CD14-positive monocyte (primary cell): ENCODE measurements around the gene EPHB4. TPM values are rescaled to one million over a fixed set of nuclear protein-coding genes. Genes with fewer than 3 reads are reported as not detected.

ENCODE experiments used
- DNase-seq, 3 donors: peaks; one replicate each; pipeline ENCODE4 v3.0.0-alpha.2; 2011 to 2022
- H2AFZ ChIP-seq: 2 replicates; pipeline ENCODE4 v1.6.0; 2012; ENCODE audit warnings: mild to moderate bottlenecking, low read depth, low read length, inconsistent platforms; ENCODE audit not compliant: insufficient read depth, poor library complexity, severe bottlenecking
- H3K27ac ChIP-seq, 2 donors: 1 replicate in 1 of 2; 2 replicates in 1 of 2; pipeline ENCODE4 v1.5.1; 2012 to 2013; ENCODE audit warnings: low read length in 2 of 2, control low read depth in 1 of 2, inconsistent platforms in 1 of 2, low read depth in 1 of 2, mild to moderate bottlenecking in 1 of 2
- H3K27me3 ChIP-seq, 2 donors: one replicate each; pipeline versions ENCODE4 v1.6.0 to v1.6.1; 2011 to 2013; ENCODE audit warnings: low read length in 2 of 2; ENCODE audit not compliant: control insufficient read depth in 2 of 2, insufficient read depth in 2 of 2
- H3K36me3 ChIP-seq, 2 donors: replicated peaks in 1 of 2; 1 replicate in 1 of 2; 2 replicates in 1 of 2; pipeline versions ENCODE4 v1.5.1 to v1.6.1; 2012 to 2013; ENCODE audit warnings: low read length in 2 of 2, control low read depth in 1 of 2, inconsistent platforms in 1 of 2, mild to moderate bottlenecking in 1 of 2; ENCODE audit not compliant: insufficient read depth in 2 of 2, control insufficient read depth in 1 of 2
- H3K4me1 ChIP-seq, 2 donors: 1 replicate in 1 of 2; 2 replicates in 1 of 2; pipeline versions ENCODE4 v1.5.1 to v1.6.1; 2012 to 2013; ENCODE audit warnings: low read length in 2 of 2, control low read depth in 1 of 2, inconsistent platforms in 1 of 2, mild to moderate bottlenecking in 1 of 2, moderate library complexity in 1 of 2; ENCODE audit not compliant: insufficient read depth in 2 of 2, control insufficient read depth in 1 of 2
- H3K4me2 ChIP-seq: replicated peaks from 2 replicates; pipeline ENCODE3; 2012; ENCODE audit warnings: low read length, moderate library complexity, mild to moderate bottlenecking; ENCODE audit not compliant: poor library complexity, severe bottlenecking; ENCODE audit errors: extremely low read depth
- H3K4me3 ChIP-seq, 3 experiments: fragments of 200-600 bp in 1 of 3; sonication (generic) in 1 of 3; replicated peaks in 1 of 3; 1 replicate in 2 of 3; 2 replicates in 1 of 3; pipeline ENCODE4 v1.5.1; 2011 to 2013; ENCODE audit warnings: low read length in 3 of 3, mild to moderate bottlenecking in 3 of 3, control low read depth in 2 of 3, low read depth in 2 of 3, inconsistent platforms in 1 of 3, moderate library complexity in 1 of 3
- H3K79me2 ChIP-seq: 2 replicates; pipeline ENCODE4 v1.6.0; 2012; ENCODE audit warnings: mild to moderate bottlenecking, control low read depth, inconsistent platforms, low read length, moderate library complexity; ENCODE audit not compliant: insufficient read depth
- H3K9ac ChIP-seq: 2 replicates; pipeline ENCODE4 v1.6.0; 2017; ENCODE audit warnings: low read length, mild to moderate bottlenecking; ENCODE audit not compliant: insufficient read depth, poor library complexity, severe bottlenecking
- H3K9me3 ChIP-seq, 2 donors: replicated peaks in 1 of 2; 1 replicate in 1 of 2; 2 replicates in 1 of 2; pipeline versions ENCODE4 v1.5.1 to v1.6.1; 2012 to 2013; ENCODE audit warnings: low read length in 2 of 2, control low read depth in 1 of 2; ENCODE audit not compliant: control insufficient read depth in 1 of 2, insufficient read depth in 1 of 2
- H4K20me1 ChIP-seq: 2 replicates; pipeline ENCODE4 v1.6.0; 2012; ENCODE audit warnings: mild to moderate bottlenecking, low read length, control low read depth, moderate library complexity; ENCODE audit not compliant: insufficient read depth
- H3K27ac Mint-ChIP-seq, 7 donors: one replicate each; pipeline ENCODE4 v1.8.0; 2020; ENCODE audit warnings: mild to moderate bottlenecking in 7 of 7, mixed read lengths in 7 of 7, moderate library complexity in 6 of 7, inconsistent platforms in 2 of 7
- H3K27me3 Mint-ChIP-seq, 3 donors: one replicate each; pipeline ENCODE4 v1.8.0; 2021 to 2022; ENCODE audit warnings: low read depth in 3 of 3, mild to moderate bottlenecking in 3 of 3, mixed read lengths in 3 of 3, moderate library complexity in 3 of 3, inconsistent platforms in 1 of 3
- H3K36me3 Mint-ChIP-seq, 2 donors: one replicate each; pipeline ENCODE4 v1.8.0; 2020; ENCODE audit warnings: mixed read lengths in 2 of 2, inconsistent platforms in 1 of 2, mild to moderate bottlenecking in 1 of 2
- H3K4me1 Mint-ChIP-seq: one replicate; pipeline ENCODE4 v1.8.0; 2020; ENCODE audit warnings: mild to moderate bottlenecking, mixed read lengths
- H3K4me3 Mint-ChIP-seq, 2 donors: one replicate each; pipeline ENCODE4 v1.8.0; 2020; ENCODE audit warnings: mild to moderate bottlenecking in 2 of 2, mixed read lengths in 2 of 2, moderate library complexity in 1 of 2
- H3K9me3 Mint-ChIP-seq, 7 donors: one replicate each; pipeline ENCODE4 v1.8.0; 2020 to 2022; ENCODE audit warnings: mixed read lengths in 7 of 7, mild to moderate bottlenecking in 6 of 7, moderate library complexity in 6 of 7, inconsistent platforms in 2 of 7
- WGBS: methylation state at CpG from one replicate; pipeline ENCODE4 v1.1.5; 2013; ENCODE audit warnings: missing lambda C conversion rate; ENCODE audit not compliant: insufficient coverage; 5-methylcytosine and 5-hydroxymethylcytosine counted together
- intact Hi-C, 2 donors: fragments of 100-400 bp; cut with micrococcal nuclease; formaldehyde crosslinking; loops; one replicate each; pipeline versions ENCODE4 v1.15.0 to v1.15.1; 2023
- polyA plus RNA-seq, 3 donors: library from polyadenylated mRNA; depleted of rRNA in 1 of 3; unstranded in 2 of 3; stranded (reverse) in 1 of 3; fragments of 300-500 nt in 2 of 3; fragments of >200 nt in 1 of 3; fragmentation: Illumina TruSeq in 2 of 3; gene quantifications; 1 replicate in 2 of 3; 2 replicates in 1 of 3; pipeline ENCODE4 v1.2.3, GENCODE V29; 2012 to 2021
- TF ChIP-seq, protein P1 (sequence below): fragments of 200-600 bp; IDR thresholded peaks from one replicate; pipeline ENCODE4 v1.8.0; 2022; ENCODE audit warnings: antibody characterized with exemption, mild to moderate bottlenecking

EPHB4 gene
- polyA plus RNA-seq, 3 donors, result 5.0 to 6.5 (median 5.7) TPM

DNA sequence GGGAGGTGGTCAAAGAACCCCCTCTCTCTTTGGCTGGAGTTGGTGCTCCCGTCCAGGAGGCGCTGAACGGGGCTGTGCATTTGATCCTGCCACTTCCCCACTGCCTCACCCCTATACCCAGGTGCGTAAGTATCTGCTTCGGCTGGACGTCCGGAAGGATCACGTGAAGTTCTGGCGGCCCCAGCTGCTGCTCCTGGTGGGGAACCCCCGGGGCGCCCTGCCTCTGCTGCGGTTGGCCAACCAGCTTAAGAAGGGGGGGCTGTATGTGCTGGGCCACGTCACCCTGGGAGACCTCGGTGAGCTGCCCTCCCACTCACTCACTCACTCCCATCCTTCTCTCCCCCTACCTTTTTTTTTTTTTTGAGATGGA is 34.3 kb upstream of the EPHB4 start:
- peaks cover 80 to 87% of the 10 kb centered on the region in 2 donors for H3K36me3 ChIP-seq
- H3K4me2 ChIP-seq, result no peak overlapping the region
- intact Hi-C loops, result no loop called here
- H3K79me2 ChIP-seq, result peaks cover 43% of the 10 kb centered on the region
- no peak overlapping the region for H3K9ac ChIP-seq
- TF ChIP-seq, protein P1, sequence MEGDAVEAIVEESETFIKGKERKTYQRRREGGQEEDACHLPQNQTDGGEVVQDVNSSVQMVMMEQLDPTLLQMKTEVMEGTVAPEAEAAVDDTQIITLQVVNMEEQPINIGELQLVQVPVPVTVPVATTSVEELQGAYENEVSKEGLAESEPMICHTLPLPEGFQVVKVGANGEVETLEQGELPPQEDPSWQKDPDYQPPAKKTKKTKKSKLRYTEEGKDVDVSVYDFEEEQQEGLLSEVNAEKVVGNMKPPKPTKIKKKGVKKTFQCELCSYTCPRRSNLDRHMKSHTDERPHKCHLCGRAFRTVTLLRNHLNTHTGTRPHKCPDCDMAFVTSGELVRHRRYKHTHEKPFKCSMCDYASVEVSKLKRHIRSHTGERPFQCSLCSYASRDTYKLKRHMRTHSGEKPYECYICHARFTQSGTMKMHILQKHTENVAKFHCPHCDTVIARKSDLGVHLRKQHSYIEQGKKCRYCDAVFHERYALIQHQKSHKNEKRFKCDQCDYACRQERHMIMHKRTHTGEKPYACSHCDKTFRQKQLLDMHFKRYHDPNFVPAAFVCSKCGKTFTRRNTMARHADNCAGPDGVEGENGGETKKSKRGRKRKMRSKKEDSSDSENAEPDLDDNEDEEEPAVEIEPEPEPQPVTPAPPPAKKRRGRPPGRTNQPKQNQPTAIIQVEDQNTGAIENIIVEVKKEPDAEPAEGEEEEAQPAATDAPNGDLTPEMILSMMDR, result no peak
- no peaks in the 10 kb centered on the region for H3K27me3 ChIP-seq
- no peak overlapping the region for H3K4me3 ChIP-seq
- H3K9me3 ChIP-seq, result no peaks in the 10 kb centered on the region
- peaks cover 15% of the 10 kb centered on the region in 2 donors for H3K4me1 ChIP-seq
- H3K27ac ChIP-seq, result no peak overlapping the region
- peaks cover 75 to 83% of the 10 kb centered on the region in 2 donors for H3K36me3 Mint-ChIP-seq
- H3K27me3 Mint-ChIP-seq, result peaks cover 0 to 2% (median 1%) of the 10 kb centered on the region in 3 donors
- H4K20me1 ChIP-seq, result peaks cover 77% of the 10 kb centered on the region
- H2AFZ ChIP-seq, result no peak overlapping the region
- 96% methylated on average over 4 of the region's 14 CpGs for WGBS
- H3K4me3 Mint-ChIP-seq, result no peak overlapping the region
- no peak overlapping the region for H3K27ac Mint-ChIP-seq
- peaks cover 28% of the 10 kb centered on the region for H3K4me1 Mint-ChIP-seq
- H3K9me3 Mint-ChIP-seq, result no peaks in the 10 kb centered on the region
- no peak for DNase-seq

GRCh38 chr7:100860702-100861615 is 33.6 kb upstream of the EPHB4 start:
- H3K4me1 ChIP-seq, result peaks cover 8% of the 10 kb centered on the region in 2 donors
- H4K20me1 ChIP-seq, result peaks cover 81% of the 10 kb centered on the region
- H3K79me2 ChIP-seq, result peaks cover 47% of the 10 kb centered on the region
- no peak overlapping the region for H3K4me3 ChIP-seq
- TF ChIP-seq, protein P1, result no peak
- H3K27me3 Mint-ChIP-seq, result peaks cover 0 to 2% (median 1%) of the 10 kb centered on the region in 3 donors
- no peak overlapping the region for H2AFZ ChIP-seq
- peaks cover 84 to 92% of the 10 kb centered on the region in 2 donors for H3K36me3 ChIP-seq
- peak overlapping the region in 2 of 7 donors; percentile 30 to 48 for H3K27ac Mint-ChIP-seq
- peaks cover 76 to 89% of the 10 kb centered on the region in 2 donors for H3K36me3 Mint-ChIP-seq
- no peak overlapping the region for H3K4me3 Mint-ChIP-seq
- DNase-seq, result no peak
- no peak overlapping the region for H3K9ac ChIP-seq
- no peak overlapping the region for H3K27ac ChIP-seq
- no peaks in the 10 kb centered on the region for H3K9me3 Mint-ChIP-seq
- H3K9me3 ChIP-seq, result no peaks in the 10 kb centered on the region
- intact Hi-C loops, result no loop called here
- peaks cover 25% of the 10 kb centered on the region for H3K4me1 Mint-ChIP-seq
- H3K27me3 ChIP-seq, result no peaks in the 10 kb centered on the region
- WGBS, result 95% methylated on average over 10 of the region's 18 CpGs
- no peak overlapping the region for H3K4me2 ChIP-seq
